Activated T-helper 17 cell treated with anti-CD3 and anti-CD28 coated beads, Interleukin-2, amount 50 U/mL, for 72 hours (primary cell): ENCODE data around the gene MEF2D. TPM values are rescaled to one million over a fixed set of nuclear protein-coding genes. Genes with fewer than 3 reads are reported as not detected.

Experiments used
- ATAC-seq: fragments of 150-1000 bp; cut with Tn5 transposase; replicated peaks from 2 replicates; pipeline ENCODE4 v1.10.0; 2021; ENCODE audit warnings: mild to moderate bottlenecking, moderate library complexity
- H3K27ac Mint-ChIP-seq: one replicate; pipeline ENCODE4 v1.8.0; 2022; ENCODE audit warnings: mixed read lengths
- H3K27me3 Mint-ChIP-seq: one replicate; pipeline ENCODE4 v1.8.0; 2022; ENCODE audit warnings: mixed read lengths
- H3K36me3 Mint-ChIP-seq: one replicate; pipeline ENCODE4 v1.8.0; 2022; ENCODE audit warnings: low read depth, mild to moderate bottlenecking, mixed read lengths
- H3K4me1 Mint-ChIP-seq: one replicate; pipeline ENCODE4 v1.8.0; 2022; ENCODE audit warnings: mixed read lengths
- H3K4me3 Mint-ChIP-seq: one replicate; pipeline ENCODE4 v1.8.0; 2022; ENCODE audit warnings: mild to moderate bottlenecking, mixed read lengths
- H3K9me3 Mint-ChIP-seq: one replicate; pipeline ENCODE4 v1.8.0; 2022; ENCODE audit warnings: mixed read lengths
- total RNA-seq, 2 donors: library from RNA; stranded (reverse); gene quantifications; one replicate each; pipeline ENCODE4 v1.2.3, GENCODE V29; 2022

MEF2D gene
- total RNA-seq, 2 donors from 2014 or later, result 34.4 to 68.5 TPM

DNA sequence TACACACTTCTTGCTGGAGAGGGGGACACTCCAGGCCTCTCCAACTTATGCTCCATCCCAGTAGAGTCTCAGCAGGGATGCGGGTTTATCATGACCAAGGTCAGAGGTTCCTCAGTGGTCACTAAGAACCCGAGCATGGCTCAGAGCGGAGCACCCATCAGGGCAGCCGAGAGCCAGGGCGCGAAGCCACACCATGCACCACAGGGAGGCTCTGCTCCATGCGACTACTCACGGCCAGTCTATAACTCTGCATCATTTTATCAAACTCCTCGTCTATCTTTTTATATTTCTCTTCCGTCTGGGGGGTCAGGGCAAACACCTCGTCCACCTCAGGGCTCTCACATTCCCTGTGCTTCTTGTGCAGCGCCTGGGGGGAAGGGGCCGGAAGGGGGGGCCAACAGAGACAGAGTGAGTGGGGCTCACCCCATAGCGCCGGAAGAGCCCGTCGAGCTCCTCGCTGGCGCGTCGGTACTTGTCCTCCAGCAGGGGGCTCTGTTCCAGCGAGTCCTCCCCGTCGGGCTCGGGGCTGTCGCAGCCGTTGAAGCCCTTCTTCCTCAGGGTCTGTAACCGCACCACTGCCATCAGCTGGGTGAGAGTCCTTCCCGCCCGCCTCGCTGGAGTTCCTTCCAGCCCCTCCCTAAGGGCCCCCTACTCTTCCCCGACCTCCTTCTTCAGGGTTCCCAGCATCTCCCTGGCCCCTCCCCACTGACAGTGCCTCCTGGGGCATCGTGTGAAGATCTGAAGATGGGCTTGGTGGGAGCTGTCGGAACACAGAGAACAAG lies 20.0 kb downstream of the MEF2D start:
- Mint-ChIP-seq H3K4me1 (peaks cover 42% of the 10 kb centered on the region), H3K27me3 (no peaks in the 10 kb centered on the region), H3K36me3 (peaks cover 91% of the 10 kb centered on the region), H3K9me3 (no peaks in the 10 kb centered on the region), H3K4me3 (peak overlapping the region; percentile 83), H3K27ac (peak overlapping the region; percentile 95)
- peak; percentile 65 for ATAC-seq

DNA sequence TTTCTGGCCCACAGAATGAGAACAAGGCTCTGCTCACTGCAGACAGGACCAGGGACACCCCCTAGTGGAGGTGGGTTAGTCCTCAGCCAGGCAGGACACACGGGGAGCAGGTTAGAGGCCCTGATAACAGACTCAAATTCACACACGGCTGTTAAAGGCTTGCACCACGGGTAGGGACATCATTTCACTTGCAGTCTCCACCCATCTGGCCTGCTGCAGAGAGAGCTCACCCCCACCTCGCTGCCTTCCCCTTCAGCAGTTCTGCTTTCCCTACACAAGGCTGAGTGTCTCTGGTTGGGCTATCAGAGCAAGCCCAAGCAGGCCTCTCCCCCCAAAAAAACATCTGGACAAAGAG lies 20.6 kb downstream of the MEF2D start:
- no peak for ATAC-seq
- Mint-ChIP-seq H3K4me1 (peaks cover 42% of the 10 kb centered on the region), H3K27me3 (no peaks in the 10 kb centered on the region), H3K4me3 (peak overlapping the region; percentile 83), H3K36me3 (peaks cover 97% of the 10 kb centered on the region), H3K27ac (peak overlapping the region; percentile 95), H3K9me3 (no peaks in the 10 kb centered on the region)

DNA sequence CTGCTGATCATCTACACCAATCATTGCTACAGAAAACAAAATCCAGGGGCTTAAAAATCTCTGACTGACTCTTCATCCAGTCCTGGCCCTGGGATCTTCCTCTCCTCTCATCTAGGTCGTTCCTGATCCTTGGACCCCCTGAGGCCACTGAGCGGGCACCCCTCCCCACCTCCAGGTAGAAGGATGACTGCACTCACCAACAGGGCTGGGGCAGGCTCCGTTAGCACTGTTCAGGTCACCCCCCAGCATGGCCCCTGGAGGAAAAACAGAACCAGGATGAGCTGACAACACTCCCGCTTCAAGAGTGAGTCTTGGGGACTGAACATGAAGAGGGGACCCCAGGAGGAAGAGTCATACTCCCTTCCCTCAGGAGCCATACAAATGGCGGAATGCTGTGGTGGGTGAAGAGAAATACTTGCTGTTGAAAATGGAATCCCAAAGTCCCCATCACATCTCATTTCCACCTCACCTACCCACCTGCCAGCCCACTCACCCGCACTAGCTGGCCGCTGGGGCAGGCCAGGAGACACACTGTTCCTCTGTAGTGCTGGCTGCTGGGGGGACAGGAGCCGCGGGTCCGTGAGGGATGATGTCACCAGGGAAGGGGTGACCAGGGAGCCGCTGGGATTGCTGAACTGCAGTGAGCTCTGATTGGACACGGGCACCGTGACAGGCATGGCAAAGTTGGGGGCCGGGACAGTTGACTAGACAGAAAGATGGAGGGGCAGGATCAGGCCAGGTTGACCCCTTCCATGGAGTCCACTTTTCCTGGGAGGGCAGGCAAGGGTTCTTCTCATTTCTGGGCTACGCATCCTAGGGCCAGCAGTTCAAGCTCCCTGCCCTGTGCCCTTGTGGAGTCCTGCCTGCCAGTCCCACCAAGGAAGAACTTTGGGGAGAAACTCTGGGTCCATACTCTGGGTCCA lies 21.2 kb downstream of the MEF2D start:
- Mint-ChIP-seq H3K9me3 (no peaks in the 10 kb centered on the region), H3K36me3 (peaks cover 100% of the 10 kb centered on the region), H3K27ac (peak overlapping the region; percentile 70), H3K4me3 (no peak overlapping the region), H3K27me3 (no peaks in the 10 kb centered on the region), H3K4me1 (peaks cover 38% of the 10 kb centered on the region)
- no peak for ATAC-seq

DNA sequence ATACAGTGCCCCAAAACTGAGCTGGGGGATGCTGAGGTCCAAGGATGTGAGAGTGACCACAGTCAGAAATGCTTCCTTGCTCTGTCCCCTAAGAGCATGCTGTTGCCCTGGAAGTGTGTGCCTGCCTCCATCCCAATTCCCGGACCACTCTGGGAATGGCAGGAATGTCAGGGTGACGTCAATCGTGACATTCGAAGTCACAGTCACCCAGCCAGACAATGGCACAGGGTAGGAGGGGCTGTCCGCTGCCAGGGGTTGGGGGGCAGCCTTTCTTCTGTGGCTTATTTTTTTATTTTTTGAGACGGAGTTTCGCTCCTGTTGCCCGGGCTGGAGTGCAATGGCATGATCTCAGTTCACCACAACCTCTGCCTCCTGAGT lies 22.3 kb downstream of the MEF2D start:
- Mint-ChIP-seq H3K9me3 (no peaks in the 10 kb centered on the region), H3K4me3 (peak overlapping the region; percentile 34), H3K27me3 (no peaks in the 10 kb centered on the region), H3K4me1 (peaks cover 36% of the 10 kb centered on the region), H3K36me3 (peaks cover 100% of the 10 kb centered on the region), H3K27ac (peak overlapping the region; percentile 88)
- ATAC-seq, result no peak

DNA sequence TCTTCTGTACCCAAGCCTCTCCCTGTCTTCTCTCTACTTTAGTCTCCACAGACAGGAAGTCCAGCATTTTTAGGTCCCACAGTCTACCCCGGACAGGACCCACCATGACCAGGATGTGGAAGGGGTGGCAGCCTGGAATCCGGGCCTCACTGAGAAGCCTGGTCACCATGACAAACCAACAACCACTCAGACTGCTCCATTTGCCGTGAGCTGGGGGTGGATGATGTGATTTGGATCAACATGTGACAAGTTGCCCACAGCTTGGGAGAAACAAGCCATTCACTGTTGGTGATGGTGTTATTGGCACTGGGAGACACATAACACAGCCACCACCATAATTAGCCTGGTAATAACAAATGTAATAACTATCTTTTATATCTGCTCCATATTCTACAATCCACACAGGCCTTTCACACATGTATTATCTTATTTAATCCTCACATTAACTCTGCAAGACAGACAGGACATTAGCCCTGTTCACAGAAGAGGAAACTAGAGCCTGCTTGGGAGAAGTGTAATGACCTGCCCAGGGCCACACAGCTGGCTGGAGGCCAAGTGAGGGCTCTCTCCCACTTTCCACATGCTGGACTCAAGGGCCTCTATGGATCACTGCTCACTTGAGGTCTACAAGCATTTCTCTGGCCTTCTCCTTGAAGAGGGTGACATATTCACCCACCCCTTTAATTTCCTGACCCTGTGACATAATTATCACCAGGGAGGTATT lies 22.9 kb downstream of the MEF2D start:
- Mint-ChIP-seq H3K9me3 (no peaks in the 10 kb centered on the region), H3K27me3 (no peaks in the 10 kb centered on the region), H3K4me3 (peak overlapping the region; percentile 34), H3K4me1 (peaks cover 36% of the 10 kb centered on the region), H3K27ac (peak overlapping the region; percentile 88), H3K36me3 (peaks cover 100% of the 10 kb centered on the region)
- peak; percentile 24 for ATAC-seq

DNA sequence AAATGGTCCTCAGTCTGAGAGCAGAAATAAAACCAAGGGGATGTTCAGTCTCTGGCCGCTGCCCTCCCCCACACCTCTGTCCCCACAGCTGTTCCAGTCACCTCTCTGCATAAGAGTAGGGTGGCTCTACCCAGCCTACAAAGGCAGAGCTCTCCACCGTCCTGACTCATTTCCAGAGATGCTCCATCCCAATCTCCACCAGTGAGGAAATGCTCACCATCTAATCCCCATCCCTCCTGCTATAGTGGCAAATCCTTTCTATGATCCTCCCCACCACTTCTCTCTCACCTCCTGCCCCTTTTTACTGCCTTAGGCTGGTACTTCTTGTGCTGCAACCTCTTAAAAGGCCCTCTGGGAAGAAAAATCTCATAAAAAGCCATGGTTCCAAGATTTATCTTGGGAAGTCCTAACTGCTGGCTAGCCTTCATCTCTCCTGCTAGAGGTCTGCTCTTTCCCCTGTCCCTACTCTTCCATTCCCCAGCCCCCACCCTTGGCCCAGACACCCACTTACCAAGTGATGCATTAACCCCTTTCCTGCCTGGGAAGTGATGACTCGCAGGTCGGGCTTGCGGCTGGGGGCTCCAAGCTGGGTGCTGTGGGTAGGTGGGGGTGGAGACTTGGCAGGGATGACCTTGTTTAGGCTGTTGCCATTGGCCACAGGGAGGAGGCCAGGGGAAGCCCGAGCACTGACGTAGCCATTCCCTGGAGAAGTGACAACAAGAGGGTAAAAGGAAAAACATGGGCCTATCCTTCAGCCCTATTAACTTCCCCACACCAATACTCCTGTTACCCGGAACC lies 23.9 kb downstream of the MEF2D start:
- Mint-ChIP-seq H3K9me3 (no peaks in the 10 kb centered on the region), H3K4me1 (peaks cover 31% of the 10 kb centered on the region), H3K27ac (peak overlapping the region; percentile 88), H3K4me3 (peak overlapping the region; percentile 34), H3K27me3 (no peaks in the 10 kb centered on the region), H3K36me3 (peaks cover 100% of the 10 kb centered on the region)
- peak; percentile 53 for ATAC-seq

DNA sequence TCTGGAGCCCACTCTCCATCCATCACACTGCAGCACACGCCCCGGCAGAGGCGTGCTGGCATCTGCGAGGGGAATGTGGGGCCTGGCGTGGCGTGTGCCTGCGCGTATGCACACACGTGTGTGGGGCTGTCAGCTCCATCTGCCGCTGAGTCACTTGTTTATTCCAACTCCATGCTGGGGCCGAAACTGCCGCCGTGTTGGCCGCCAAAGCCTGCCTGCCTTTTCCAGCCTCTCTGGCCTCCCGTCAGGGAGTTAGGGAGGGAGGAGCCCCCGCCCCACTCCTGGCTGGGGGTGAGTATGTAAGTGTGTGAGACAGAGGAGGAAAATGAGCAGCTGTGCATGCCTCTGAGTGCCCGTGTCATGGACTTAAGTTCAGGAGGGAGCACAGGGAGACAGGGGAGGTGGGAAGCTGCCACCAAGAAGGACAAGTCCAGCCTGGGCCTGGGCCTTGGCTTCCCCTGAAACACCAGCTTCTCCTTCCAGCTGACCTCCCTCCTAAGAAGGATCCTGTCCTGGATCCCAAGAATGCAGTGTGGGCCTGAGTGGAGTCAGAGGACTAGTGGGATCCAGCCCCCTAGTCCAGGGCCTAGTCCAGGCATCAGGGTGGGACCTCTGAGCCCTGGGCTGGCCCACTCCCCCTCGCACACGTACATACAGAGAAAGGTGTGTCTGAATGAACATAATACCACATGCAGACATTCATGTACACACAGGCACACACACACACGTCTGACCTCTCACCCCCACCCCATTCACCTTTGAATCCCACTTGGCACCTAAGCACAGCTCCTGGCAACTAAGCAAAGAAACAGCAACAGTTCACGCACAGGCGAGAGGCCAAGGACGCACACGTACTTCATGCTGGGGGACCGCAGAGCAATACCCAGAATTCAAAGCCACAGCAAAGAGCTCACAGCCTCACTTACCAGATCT lies 24.7 kb downstream of the MEF2D start:
- ATAC-seq, result no peak
- peaks cover 22% of the 10 kb centered on the region for H3K4me1 Mint-ChIP-seq
- peaks cover 100% of the 10 kb centered on the region for H3K36me3 Mint-ChIP-seq
- no peaks in the 10 kb centered on the region for H3K27me3 Mint-ChIP-seq
- H3K27ac Mint-ChIP-seq, result peak overlapping the region; percentile 88
- H3K9me3 Mint-ChIP-seq, result no peaks in the 10 kb centered on the region
- H3K4me3 Mint-ChIP-seq, result peak overlapping the region; percentile 34

DNA sequence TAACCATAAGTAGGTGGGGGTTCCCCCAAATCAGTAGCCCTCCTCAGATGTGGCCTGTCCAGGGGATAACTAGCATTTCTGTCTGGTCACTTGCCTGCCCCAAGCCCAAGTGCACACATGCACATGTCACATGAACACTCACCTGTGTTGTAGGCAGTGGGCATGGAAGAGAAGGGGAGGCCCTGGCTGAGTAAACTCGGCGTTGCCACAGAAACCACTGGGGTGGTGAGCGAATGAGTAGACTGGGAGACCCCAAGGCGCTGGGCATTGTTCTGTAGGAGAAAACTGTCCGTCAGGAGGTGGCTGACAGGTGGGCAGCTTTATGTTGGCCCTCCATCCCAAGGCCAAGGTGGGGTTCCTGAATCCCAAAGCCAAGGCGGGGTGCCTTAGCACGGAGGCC lies 25.6 kb downstream of the MEF2D start:
- no peaks in the 10 kb centered on the region for H3K27me3 Mint-ChIP-seq
- H3K27ac Mint-ChIP-seq, result no peak overlapping the region
- no peak overlapping the region for H3K4me3 Mint-ChIP-seq
- H3K4me1 Mint-ChIP-seq, result peaks cover 14% of the 10 kb centered on the region
- peaks cover 99% of the 10 kb centered on the region for H3K36me3 Mint-ChIP-seq
- H3K9me3 Mint-ChIP-seq, result no peaks in the 10 kb centered on the region
- ATAC-seq, result peak; percentile 49

DNA sequence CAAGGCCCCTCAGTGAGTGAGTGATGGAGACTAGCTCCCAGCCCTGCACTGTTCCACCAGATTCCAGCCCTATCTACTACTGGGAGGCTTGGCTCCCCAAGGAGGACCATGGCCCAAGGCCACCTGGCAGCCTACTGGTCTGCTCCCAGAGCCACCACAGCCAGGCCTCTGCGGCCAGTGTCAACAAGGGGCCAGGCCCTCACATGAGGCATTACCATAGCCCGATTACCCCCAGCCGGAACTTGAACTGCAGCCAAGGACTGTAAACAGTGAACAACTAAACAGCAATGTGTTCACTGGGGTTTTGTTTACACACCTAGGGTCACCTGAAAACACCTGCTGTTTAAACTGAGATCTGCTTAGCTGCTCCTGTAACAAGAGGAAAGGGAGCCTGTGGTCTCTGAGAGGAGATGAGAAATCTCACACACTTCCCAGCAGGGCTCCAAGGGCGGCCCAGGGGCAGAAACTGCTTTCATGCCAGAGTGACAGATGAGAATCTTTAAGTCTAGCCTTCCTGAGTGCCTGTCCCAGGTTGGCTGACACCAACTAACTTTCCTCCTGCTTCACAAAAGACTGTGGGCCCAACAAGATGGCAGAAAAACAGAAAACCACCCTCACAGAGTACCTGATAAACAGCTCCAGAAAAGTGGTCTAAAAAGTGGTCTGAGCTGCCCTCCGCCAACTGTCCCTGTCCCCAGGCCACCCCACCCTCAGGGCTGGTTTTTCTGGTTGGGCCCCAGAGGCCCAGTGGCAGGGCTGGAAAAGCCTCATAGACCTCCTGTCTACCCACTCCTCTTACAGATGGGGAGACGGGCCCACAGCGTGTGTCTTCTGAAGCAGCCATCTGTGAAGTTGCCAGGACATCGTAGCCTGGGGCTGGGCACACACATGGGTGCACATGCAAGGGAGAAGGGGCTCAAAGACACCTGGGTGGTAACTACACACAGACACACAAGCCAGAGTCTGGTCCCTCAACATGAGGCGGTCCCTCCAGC lies 28.8 kb downstream of the MEF2D start:
- no peaks in the 10 kb centered on the region for H3K27me3 Mint-ChIP-seq
- H3K9me3 Mint-ChIP-seq, result no peaks in the 10 kb centered on the region
- H3K4me3 Mint-ChIP-seq, result no peak overlapping the region
- no peak for ATAC-seq
- H3K36me3 Mint-ChIP-seq, result peaks cover 96% of the 10 kb centered on the region
- peak overlapping the region; percentile 36 for H3K27ac Mint-ChIP-seq
- peaks cover 5% of the 10 kb centered on the region for H3K4me1 Mint-ChIP-seq

DNA sequence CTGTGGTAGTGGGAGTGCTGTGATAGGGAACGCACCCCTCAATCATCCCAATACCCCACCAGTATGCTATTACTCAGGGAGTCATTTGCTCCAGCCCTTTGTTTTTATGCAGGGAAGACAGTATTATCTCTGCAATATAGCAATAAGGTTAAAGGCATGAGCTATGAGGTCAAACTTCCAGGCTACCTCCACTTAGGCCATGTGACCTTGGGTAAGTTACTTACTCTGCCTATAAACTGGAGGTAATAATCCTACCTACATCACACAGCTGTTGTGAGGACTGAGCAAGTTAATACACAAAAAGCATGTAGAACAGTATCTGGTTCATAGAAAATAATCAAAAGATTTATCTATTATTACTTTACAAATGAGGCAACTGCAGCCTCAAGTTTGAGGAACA lies 30.1 kb downstream of the MEF2D start:
- Mint-ChIP-seq H3K36me3 (peaks cover 96% of the 10 kb centered on the region), H3K27ac (no peak overlapping the region), H3K27me3 (no peaks in the 10 kb centered on the region), H3K9me3 (no peaks in the 10 kb centered on the region), H3K4me1 (peaks cover 8% of the 10 kb centered on the region), H3K4me3 (no peak overlapping the region)
- ATAC-seq, result no peak

DNA sequence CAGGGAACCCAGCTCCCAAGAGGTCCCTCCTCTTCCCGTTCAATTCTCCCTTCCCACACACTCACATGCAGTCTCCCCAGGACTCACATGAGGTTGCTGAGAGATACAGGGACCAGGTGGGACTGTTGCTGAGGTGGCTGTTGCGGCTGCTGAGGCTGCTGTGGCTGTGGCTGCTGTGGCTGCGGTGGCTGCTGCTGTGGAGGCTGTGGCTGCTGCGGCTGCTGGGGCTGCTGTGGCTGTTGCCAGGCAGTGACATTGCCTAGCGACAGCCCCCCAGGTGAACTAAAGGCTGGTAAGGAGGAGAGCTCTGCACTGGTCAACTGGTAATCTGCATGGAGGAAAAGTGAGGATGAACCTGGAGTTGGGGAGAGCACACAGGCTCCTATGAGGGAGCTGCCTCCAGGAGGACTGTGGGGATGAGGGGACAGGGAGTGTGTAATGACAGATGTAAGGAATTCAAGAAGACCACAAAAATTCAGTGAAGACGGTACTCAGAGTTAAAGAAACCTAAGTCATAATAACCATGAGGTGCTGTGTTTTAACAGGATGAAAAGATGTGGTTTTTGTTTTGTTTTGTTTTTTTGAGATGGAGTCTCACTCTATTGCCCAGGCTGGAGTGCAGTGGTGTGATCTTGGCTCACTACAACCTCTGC lies 31.8 kb downstream of the MEF2D start:
- H3K9me3 Mint-ChIP-seq, result no peaks in the 10 kb centered on the region
- H3K27ac Mint-ChIP-seq, result peak overlapping the region; percentile 1
- H3K4me3 Mint-ChIP-seq, result no peak overlapping the region
- peaks cover 15% of the 10 kb centered on the region for H3K4me1 Mint-ChIP-seq
- H3K36me3 Mint-ChIP-seq, result peaks cover 88% of the 10 kb centered on the region
- H3K27me3 Mint-ChIP-seq, result no peaks in the 10 kb centered on the region
- no peak for ATAC-seq

DNA sequence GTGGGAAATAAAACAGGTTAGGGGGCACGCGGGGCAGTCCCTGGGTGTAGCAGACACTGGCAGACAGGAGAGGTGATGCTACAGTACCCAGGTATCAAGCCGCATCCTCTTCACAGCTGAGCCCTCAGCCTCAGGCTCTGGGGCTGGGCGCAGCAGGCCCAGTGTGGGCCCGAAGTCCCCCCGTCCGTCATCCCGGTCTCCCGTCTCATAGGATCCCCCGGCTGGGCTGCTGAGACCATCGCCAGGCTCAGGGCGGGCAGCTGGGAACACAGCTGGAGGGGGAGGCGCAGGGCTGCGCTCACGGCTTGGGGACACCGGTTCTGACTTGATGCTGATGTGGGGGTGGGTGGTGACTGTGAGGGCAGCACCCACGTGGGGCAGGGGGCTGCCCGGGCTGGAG lies 32.7 kb downstream of the MEF2D start:
- H3K27me3 Mint-ChIP-seq, result no peaks in the 10 kb centered on the region
- H3K4me1 Mint-ChIP-seq, result peaks cover 15% of the 10 kb centered on the region
- peaks cover 85% of the 10 kb centered on the region for H3K36me3 Mint-ChIP-seq
- peak overlapping the region; percentile 1 for H3K27ac Mint-ChIP-seq
- H3K4me3 Mint-ChIP-seq, result no peak overlapping the region
- no peak for ATAC-seq
- no peaks in the 10 kb centered on the region for H3K9me3 Mint-ChIP-seq
